Progenitor cell of endocrine pancreas (in vitro differentiated cells): ENCODE measurements around the gene TESK2. TPM values are rescaled to one million over a fixed set of nuclear protein-coding genes. Genes with fewer than 3 reads are reported as not detected.

ENCODE experiments used
- DNase-seq: peaks from one replicate; pipeline ENCODE4 v3.0.0; 2021; ENCODE audit warnings: low spot score; ENCODE audit not compliant: unreplicated experiment
- H3K27ac Mint-ChIP-seq: 2 replicates; pipeline ENCODE4 v1.8.0; 2021; ENCODE audit warnings: mild to moderate bottlenecking, moderate library complexity, mixed read lengths
- H3K27me3 Mint-ChIP-seq: 2 replicates; pipeline ENCODE4 v1.8.0; 2021; ENCODE audit warnings: mixed read lengths
- H3K36me3 Mint-ChIP-seq: 2 replicates; pipeline ENCODE4 v1.8.0; 2022; ENCODE audit warnings: mixed read lengths; ENCODE audit not compliant: insufficient read depth
- H3K4me1 Mint-ChIP-seq: 2 replicates; pipeline ENCODE4 v1.8.0; 2021; ENCODE audit warnings: low read depth, mixed read lengths
- H3K4me3 Mint-ChIP-seq: 2 replicates; pipeline ENCODE4 v1.8.0; 2021; ENCODE audit warnings: low read depth, mild to moderate bottlenecking, moderate library complexity, mixed read lengths
- H3K9me3 Mint-ChIP-seq: 2 replicates; pipeline ENCODE4 v1.8.0; 2021; ENCODE audit warnings: low read depth, mixed read lengths
- CTCF ChIP-seq: fragments of 200-600 bp; sonication (generic); IDR thresholded peaks from one replicate; pipeline ENCODE4 v1.5.0; 2021; ENCODE audit warnings: antibody characterized with exemption, mild to moderate bottlenecking; ENCODE audit not compliant: unreplicated experiment
- total RNA-seq: library from RNA; stranded (reverse); gene quantifications from 2 replicates; pipeline ENCODE4 v1.2.1, GENCODE V29; 2021

The TESK2 gene
- total RNA-seq, 1 donor from 2014 or later, result 9.5 TPM

- Mint-ChIP-seq H3K4me1 (peaks cover 24% of the 10 kb centered on the region), H3K9me3 (no peaks in the 10 kb centered on the region), H3K36me3 (no peaks in the 10 kb centered on the region), H3K27ac (peak overlapping the region; percentile 4), H3K27me3 (no peaks in the 10 kb centered on the region), H3K4me3 (no peak overlapping the region)
- TF ChIP-seq CTCF, result no peak
- no peak for DNase-seq
These were observed 12.7 kb upstream of the TESK2 start for GRCh38 chr1:45503462-45504360.

- no peak for TF ChIP-seq CTCF
- Mint-ChIP-seq H3K4me3 (peak overlapping the region; percentile 46), H3K9me3 (peaks cover 1% of the 10 kb centered on the region), H3K27me3 (no peaks in the 10 kb centered on the region), H3K27ac (peak overlapping the region; percentile 9), H3K4me1 (peaks cover 30% of the 10 kb centered on the region), H3K36me3 (peaks cover 2% of the 10 kb centered on the region)
- DNase-seq, result no peak
These were observed 10.5 kb upstream of the TESK2 start for GRCh38 chr1:45501505-45501859.

GRCh38 chr1:45499415-45499769 is 8.4 kb upstream of the TESK2 start:
- TF ChIP-seq CTCF, result no peak
- Mint-ChIP-seq H3K27ac (peak overlapping the region; percentile 94), H3K9me3 (peaks cover 2% of the 10 kb centered on the region), H3K27me3 (no peaks in the 10 kb centered on the region), H3K4me1 (peaks cover 30% of the 10 kb centered on the region), H3K4me3 (peak overlapping the region; percentile 95), H3K36me3 (peaks cover 5% of the 10 kb centered on the region)
- no peak for DNase-seq

GRCh38 chr1:45498279-45498678 is 7.3 kb upstream of the TESK2 start:
- TF ChIP-seq CTCF, result no peak
- Mint-ChIP-seq H3K4me1 (peaks cover 30% of the 10 kb centered on the region), H3K27ac (no peak overlapping the region), H3K9me3 (peaks cover 2% of the 10 kb centered on the region), H3K36me3 (peaks cover 5% of the 10 kb centered on the region), H3K4me3 (peak overlapping the region; percentile 95), H3K27me3 (no peaks in the 10 kb centered on the region)
- DNase-seq, result no peak

- Mint-ChIP-seq H3K4me3 (no peak overlapping the region), H3K4me1 (peaks cover 5% of the 10 kb centered on the region), H3K27ac (no peak overlapping the region), H3K27me3 (peaks cover 8% of the 10 kb centered on the region), H3K36me3 (peaks cover 5% of the 10 kb centered on the region), H3K9me3 (peaks cover 2% of the 10 kb centered on the region)
- no peak for DNase-seq
- TF ChIP-seq CTCF, result peak; percentile 57
These were observed 2.2 kb upstream of the TESK2 start for GRCh38 chr1:45493116-45493697.
